ENCODE results near the gene HES7.

Gene HES7

DNA sequence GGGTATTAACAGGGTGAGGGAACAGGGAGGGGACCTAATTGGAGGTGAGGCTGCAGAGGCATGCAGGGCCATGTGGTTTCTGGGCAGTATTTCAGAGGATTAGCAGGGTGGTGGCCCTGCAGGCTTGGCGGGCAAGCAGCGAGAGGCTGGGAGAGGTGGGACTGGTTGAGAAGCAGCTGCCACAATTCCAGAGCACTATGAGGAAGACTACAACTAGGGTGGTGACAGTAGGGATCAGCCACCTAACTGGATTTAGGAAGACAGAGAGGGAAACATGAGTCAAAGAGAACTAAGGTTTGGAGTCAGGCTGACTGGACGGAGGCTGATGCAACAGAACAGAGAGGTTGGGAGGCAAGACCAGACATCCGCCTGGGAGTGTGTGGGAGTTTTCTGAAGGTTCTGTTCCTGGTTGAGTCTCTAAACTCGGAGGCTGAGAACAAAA is 17.9 kb downstream of the HES7 start:
- no peak overlapping the region for H3K4me3 ChIP-seq (ENCODE audit: low read depth, low read length, poor library complexity, severe bottlenecking)
- H3K27ac ChIP-seq (ENCODE audit: low read depth, low read length, poor library complexity, severe bottlenecking) = no peak overlapping the region
- no peak overlapping the region for H3K9ac ChIP-seq (ENCODE audit: low read length)

DNA sequence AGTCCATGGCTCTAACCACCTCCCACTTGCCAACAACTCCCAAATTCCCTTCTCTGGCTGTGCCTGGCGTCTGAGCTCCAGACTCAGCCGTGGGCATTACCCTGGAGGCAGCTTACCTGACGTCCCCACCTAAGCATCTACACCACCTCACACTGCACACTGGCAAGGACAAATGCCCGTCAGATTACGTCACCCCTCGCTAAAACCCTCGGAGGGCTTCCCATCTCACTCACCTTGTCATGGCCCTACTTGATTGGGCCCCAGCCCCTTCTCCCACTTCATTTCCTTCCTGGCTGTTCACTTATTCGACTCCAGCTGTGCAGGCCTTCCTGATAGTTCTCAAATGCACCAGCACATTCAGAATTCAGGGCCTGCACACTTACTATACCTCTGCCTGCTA is 19.0 kb downstream of the HES7 start:
- Histone ChIP-seq H3K27ac (ENCODE audit: low read depth, low read length, poor library complexity, severe bottlenecking) (no peak overlapping the region), H3K79me2 (ENCODE audit: insufficient read depth, low read length) (no peaks in the 10 kb centered on the region), H3K9ac (ENCODE audit: low read length) (no peak overlapping the region), H3K27me3 (ENCODE audit: insufficient read depth, low read length) (no peaks in the 10 kb centered on the region; the same call in 1 of the 2 replicates), H3K4me1 (ENCODE audit: insufficient read depth, low read length, severe bottlenecking) (peaks cover 3% of the 10 kb centered on the region), H3K4me3 (ENCODE audit: low read depth, low read length, poor library complexity, severe bottlenecking) (no peak overlapping the region), H3K4me2 (ENCODE audit: low read length) (no peak overlapping the region), H3K9me2 (ENCODE audit: low read depth, low read length) (no peaks in the 10 kb centered on the region), H2AFZ (ENCODE audit: low read length) (no peak overlapping the region), H3K36me3 (ENCODE audit: insufficient read depth, low read length) (no peaks in the 10 kb centered on the region), H3K9me3 (ENCODE audit: low read length) (no peaks in the 10 kb centered on the region), H3F3A (ENCODE audit: insufficient read depth, low read length) (no peaks in the 10 kb centered on the region), H4K20me1 (ENCODE audit: insufficient read depth, low read length) (no peaks in the 10 kb centered on the region)
- TF ChIP-seq, protein P1, sequence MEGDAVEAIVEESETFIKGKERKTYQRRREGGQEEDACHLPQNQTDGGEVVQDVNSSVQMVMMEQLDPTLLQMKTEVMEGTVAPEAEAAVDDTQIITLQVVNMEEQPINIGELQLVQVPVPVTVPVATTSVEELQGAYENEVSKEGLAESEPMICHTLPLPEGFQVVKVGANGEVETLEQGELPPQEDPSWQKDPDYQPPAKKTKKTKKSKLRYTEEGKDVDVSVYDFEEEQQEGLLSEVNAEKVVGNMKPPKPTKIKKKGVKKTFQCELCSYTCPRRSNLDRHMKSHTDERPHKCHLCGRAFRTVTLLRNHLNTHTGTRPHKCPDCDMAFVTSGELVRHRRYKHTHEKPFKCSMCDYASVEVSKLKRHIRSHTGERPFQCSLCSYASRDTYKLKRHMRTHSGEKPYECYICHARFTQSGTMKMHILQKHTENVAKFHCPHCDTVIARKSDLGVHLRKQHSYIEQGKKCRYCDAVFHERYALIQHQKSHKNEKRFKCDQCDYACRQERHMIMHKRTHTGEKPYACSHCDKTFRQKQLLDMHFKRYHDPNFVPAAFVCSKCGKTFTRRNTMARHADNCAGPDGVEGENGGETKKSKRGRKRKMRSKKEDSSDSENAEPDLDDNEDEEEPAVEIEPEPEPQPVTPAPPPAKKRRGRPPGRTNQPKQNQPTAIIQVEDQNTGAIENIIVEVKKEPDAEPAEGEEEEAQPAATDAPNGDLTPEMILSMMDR (IDR thresholded peaks at IDR 0.05; ENCODE audit: low read length) = no peak
- TF ChIP-seq EZH2 (IDR thresholded peaks at IDR 0.05; ENCODE audit: borderline replicate concordance, low read length) = no peak

More for the DNA sequence above, 17.9 kb downstream of the HES7 start:
- H3F3A ChIP-seq (ENCODE audit: insufficient read depth, low read length) = no peaks in the 10 kb centered on the region
- H3K79me2 ChIP-seq (ENCODE audit: insufficient read depth, low read length) = no peaks in the 10 kb centered on the region
- H3K9me2 ChIP-seq (ENCODE audit: low read depth, low read length) = no peaks in the 10 kb centered on the region
- H3K36me3 ChIP-seq (ENCODE audit: insufficient read depth, low read length) = no peaks in the 10 kb centered on the region
- peaks cover 6% of the 10 kb centered on the region for H3K4me1 ChIP-seq (ENCODE audit: insufficient read depth, low read length, severe bottlenecking)
- H3K9me3 ChIP-seq (ENCODE audit: low read length) = no peaks in the 10 kb centered on the region
- H4K20me1 ChIP-seq (ENCODE audit: insufficient read depth, low read length) = no peaks in the 10 kb centered on the region
- H3K4me2 ChIP-seq (ENCODE audit: low read length) = no peak overlapping the region
- H3K27me3 ChIP-seq (ENCODE audit: insufficient read depth, low read length) = no peaks in the 10 kb centered on the region; the same call in 1 of the 2 replicates
- no peak for TF ChIP-seq EZH2 (IDR thresholded peaks at IDR 0.05; ENCODE audit: borderline replicate concordance, low read length)
- H2AFZ ChIP-seq (ENCODE audit: low read length) = no peak overlapping the region

DNA sequence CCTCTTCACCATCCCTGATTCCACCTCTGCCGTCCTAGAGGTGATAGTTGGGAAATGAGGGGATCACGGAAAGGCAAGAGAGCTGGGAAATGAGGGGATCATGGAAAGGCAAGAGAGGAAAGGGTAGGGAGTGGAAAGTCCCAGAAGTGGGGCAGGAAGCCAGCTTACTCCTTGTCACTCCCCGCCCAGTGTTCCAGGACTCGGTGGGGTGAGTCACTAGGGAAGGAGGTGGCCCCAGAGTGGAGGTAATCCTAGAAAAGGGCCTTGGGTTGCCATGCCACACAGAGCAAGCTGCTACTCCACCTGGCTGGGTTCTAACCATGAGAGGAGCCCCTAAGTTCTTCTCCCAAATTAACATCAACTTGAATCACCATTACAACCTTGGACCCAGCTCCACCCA is 20.4 kb downstream of the HES7 start:
- TF ChIP-seq, protein P1 (IDR thresholded peaks at IDR 0.05; ENCODE audit: low read length) = no peak
- TF ChIP-seq EZH2 (IDR thresholded peaks at IDR 0.05; ENCODE audit: borderline replicate concordance, low read length) = no peak
- H3K4me1 ChIP-seq (ENCODE audit: insufficient read depth, low read length, severe bottlenecking) = no peaks in the 10 kb centered on the region
- no peak overlapping the region for H2AFZ ChIP-seq (ENCODE audit: low read length)
- no peaks in the 10 kb centered on the region for H3K9me3 ChIP-seq (ENCODE audit: low read length)
- no peak overlapping the region for H3K4me3 ChIP-seq (ENCODE audit: low read depth, low read length, poor library complexity, severe bottlenecking)
- H3K79me2 ChIP-seq (ENCODE audit: insufficient read depth, low read length) = no peaks in the 10 kb centered on the region
- no peak overlapping the region for H3K4me2 ChIP-seq (ENCODE audit: low read length)
- H3F3A ChIP-seq (ENCODE audit: insufficient read depth, low read length) = no peaks in the 10 kb centered on the region
- no peaks in the 10 kb centered on the region for H4K20me1 ChIP-seq (ENCODE audit: insufficient read depth, low read length)
- H3K27me3 ChIP-seq (ENCODE audit: insufficient read depth, low read length) = no peaks in the 10 kb centered on the region
- no peaks in the 10 kb centered on the region for H3K36me3 ChIP-seq (ENCODE audit: insufficient read depth, low read length)
- no peaks in the 10 kb centered on the region for H3K9me2 ChIP-seq (ENCODE audit: low read depth, low read length)
- no peak overlapping the region for H3K27ac ChIP-seq (ENCODE audit: low read depth, low read length, poor library complexity, severe bottlenecking)
- H3K9ac ChIP-seq (ENCODE audit: low read length) = no peak overlapping the region

DNA sequence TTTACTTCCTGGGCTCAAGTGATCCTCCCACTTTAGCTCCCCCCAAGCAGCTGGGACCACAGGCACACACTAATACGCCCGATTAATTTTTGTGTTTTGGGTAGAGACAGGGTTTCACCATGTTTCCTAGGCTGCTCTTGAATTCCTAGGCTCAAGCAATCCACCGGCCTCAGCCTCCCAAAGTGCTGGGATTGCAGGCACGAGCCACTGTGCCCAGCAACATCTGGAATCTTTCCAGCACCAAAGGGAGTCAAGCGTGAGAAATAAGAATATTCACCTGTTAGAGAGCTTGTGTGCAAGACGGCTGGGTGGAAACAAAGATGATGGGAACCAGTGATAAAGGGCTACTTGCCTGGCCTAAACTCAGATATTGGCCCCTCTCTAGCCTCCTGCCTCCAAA is 22.2 kb downstream of the HES7 start:
- no peak overlapping the region for H3K4me2 ChIP-seq (ENCODE audit: low read length)
- H3K27ac ChIP-seq (ENCODE audit: low read depth, low read length, poor library complexity, severe bottlenecking) = no peak overlapping the region
- H3K4me1 ChIP-seq (ENCODE audit: insufficient read depth, low read length, severe bottlenecking) = no peaks in the 10 kb centered on the region
- H3K4me3 ChIP-seq (ENCODE audit: low read depth, low read length, poor library complexity, severe bottlenecking) = no peak overlapping the region
- H4K20me1 ChIP-seq (ENCODE audit: insufficient read depth, low read length) = no peaks in the 10 kb centered on the region
- H2AFZ ChIP-seq (ENCODE audit: low read length) = no peak overlapping the region
- TF ChIP-seq EZH2 (IDR thresholded peaks at IDR 0.05; ENCODE audit: borderline replicate concordance, low read length) = no peak
- TF ChIP-seq, protein P1 (IDR thresholded peaks at IDR 0.05; ENCODE audit: low read length) = no peak
- no peaks in the 10 kb centered on the region for H3K79me2 ChIP-seq (ENCODE audit: insufficient read depth, low read length)
- H3K27me3 ChIP-seq (ENCODE audit: insufficient read depth, low read length) = no peaks in the 10 kb centered on the region
- no peaks in the 10 kb centered on the region for H3K9me3 ChIP-seq (ENCODE audit: low read length)
- H3F3A ChIP-seq (ENCODE audit: insufficient read depth, low read length) = no peaks in the 10 kb centered on the region
- H3K9ac ChIP-seq (ENCODE audit: low read length) = no peak overlapping the region
- H3K36me3 ChIP-seq (ENCODE audit: insufficient read depth, low read length) = no peaks in the 10 kb centered on the region
- H3K9me2 ChIP-seq (ENCODE audit: low read depth, low read length) = no peaks in the 10 kb centered on the region

All from OCI-LY1 (cell line).